ENCODE results near the gene MAPK14. TPM values are rescaled to one million over a fixed set of nuclear protein-coding genes. Genes with fewer than 3 reads are reported as not detected.

Gene MAPK14
- total and polyA plus RNA-seq, 2 donors (not counting 1 experiment from before 2014, with no cell fraction given): 55.9 to 57.8 TPM

GRCh38 chr6:36064770-36065396 lies 37.3 kb downstream of the MAPK14 start:
- no peaks in the 10 kb centered on the region for H4K20me1 ChIP-seq (ENCODE audit: control insufficient read depth, extremely low read depth, insufficient read depth, low read length)

DNA sequence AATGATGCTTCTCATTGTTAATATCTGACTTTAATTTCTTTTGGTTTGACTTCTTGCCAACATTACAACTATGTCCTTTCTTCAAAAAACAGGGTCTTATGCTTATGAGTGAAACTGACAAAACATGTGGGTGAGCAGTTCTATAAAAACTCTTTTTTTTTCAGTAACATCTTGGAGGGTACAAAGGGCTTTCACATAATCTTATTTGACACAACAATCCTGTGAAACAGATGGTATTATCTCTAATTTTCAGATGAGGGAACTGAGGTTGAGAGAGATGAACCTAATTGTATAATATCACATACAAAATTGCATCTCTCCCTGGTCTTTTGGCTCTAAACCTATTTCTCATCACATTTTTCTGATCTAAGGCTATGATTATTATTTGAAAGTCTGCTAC lies 38.3 kb downstream of the MAPK14 start:
- H3K4me3 ChIP-seq (replicated peaks in 1 of 4; ENCODE audit: control extremely low read depth in 1 of 4, insufficient read depth in 1 of 4, low read depth in 3 of 4, low read length in 4 of 4): no peak overlapping the region
- no peaks in the 10 kb centered on the region for H3K4me1 ChIP-seq (ENCODE audit: control insufficient read depth, extremely low read depth, insufficient read depth, low read length)
- no peak overlapping the region for H2AFZ ChIP-seq (ENCODE audit: low read length)
- no peak overlapping the region for H3K4me2 ChIP-seq (ENCODE audit: extremely low read depth, insufficient read depth, low read length)
- no peak overlapping the region for H3K27ac ChIP-seq (ENCODE audit: insufficient read depth, low read length)
- H3K9ac ChIP-seq (ENCODE audit: insufficient read depth, low read length): no peak overlapping the region
- TF ChIP-seq, protein P1, sequence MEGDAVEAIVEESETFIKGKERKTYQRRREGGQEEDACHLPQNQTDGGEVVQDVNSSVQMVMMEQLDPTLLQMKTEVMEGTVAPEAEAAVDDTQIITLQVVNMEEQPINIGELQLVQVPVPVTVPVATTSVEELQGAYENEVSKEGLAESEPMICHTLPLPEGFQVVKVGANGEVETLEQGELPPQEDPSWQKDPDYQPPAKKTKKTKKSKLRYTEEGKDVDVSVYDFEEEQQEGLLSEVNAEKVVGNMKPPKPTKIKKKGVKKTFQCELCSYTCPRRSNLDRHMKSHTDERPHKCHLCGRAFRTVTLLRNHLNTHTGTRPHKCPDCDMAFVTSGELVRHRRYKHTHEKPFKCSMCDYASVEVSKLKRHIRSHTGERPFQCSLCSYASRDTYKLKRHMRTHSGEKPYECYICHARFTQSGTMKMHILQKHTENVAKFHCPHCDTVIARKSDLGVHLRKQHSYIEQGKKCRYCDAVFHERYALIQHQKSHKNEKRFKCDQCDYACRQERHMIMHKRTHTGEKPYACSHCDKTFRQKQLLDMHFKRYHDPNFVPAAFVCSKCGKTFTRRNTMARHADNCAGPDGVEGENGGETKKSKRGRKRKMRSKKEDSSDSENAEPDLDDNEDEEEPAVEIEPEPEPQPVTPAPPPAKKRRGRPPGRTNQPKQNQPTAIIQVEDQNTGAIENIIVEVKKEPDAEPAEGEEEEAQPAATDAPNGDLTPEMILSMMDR (conservative IDR thresholded peaks at IDR 0.05 in 1 of 2, IDR thresholded peaks at IDR 0.05 in 1 of 2; ENCODE audit: low read depth in 1 of 2, low read length in 2 of 2): no peak
- TF ChIP-seq EZH2 (IDR thresholded peaks at IDR 0.05; ENCODE audit: low read length, missing control alignments): no peak
- H3K9me3 ChIP-seq (ENCODE audit: control insufficient read depth, insufficient read depth, low read depth, low read length): no peaks in the 10 kb centered on the region
- no peak for DNase-seq (ENCODE audit: low read depth in 2 of 2)
- no peaks in the 10 kb centered on the region for H3K27me3 ChIP-seq (ENCODE audit: control insufficient read depth, insufficient read depth, low read length)
- H3K79me2 ChIP-seq (ENCODE audit: control insufficient read depth, insufficient read depth, low read length): peaks cover 55% of the 10 kb centered on the region
- H4K20me1 ChIP-seq (ENCODE audit: control insufficient read depth, extremely low read depth, insufficient read depth, low read length): no peaks in the 10 kb centered on the region
- no peaks in the 10 kb centered on the region for H3K36me3 ChIP-seq (ENCODE audit: control insufficient read depth, insufficient read depth, low read length)

More at GRCh38 chr6:36064770-36065396, 37.3 kb downstream of the MAPK14 start:
- Histone ChIP-seq H3K9ac (ENCODE audit: insufficient read depth, low read length) (no peak overlapping the region), H3K4me2 (ENCODE audit: extremely low read depth, insufficient read depth, low read length) (no peak overlapping the region), H3K4me3 (replicated peaks in 1 of 4; ENCODE audit: control extremely low read depth in 1 of 4, insufficient read depth in 1 of 4, low read depth in 3 of 4, low read length in 4 of 4) (no peak overlapping the region), H3K36me3 (ENCODE audit: control insufficient read depth, insufficient read depth, low read length) (no peaks in the 10 kb centered on the region), H3K4me1 (ENCODE audit: control insufficient read depth, extremely low read depth, insufficient read depth, low read length) (no peaks in the 10 kb centered on the region), H3K27me3 (ENCODE audit: control insufficient read depth, insufficient read depth, low read length) (no peaks in the 10 kb centered on the region), H3K9me3 (ENCODE audit: control insufficient read depth, insufficient read depth, low read depth, low read length) (no peaks in the 10 kb centered on the region), H3K27ac (ENCODE audit: insufficient read depth, low read length) (no peak overlapping the region), H2AFZ (ENCODE audit: low read length) (no peak overlapping the region), H3K79me2 (ENCODE audit: control insufficient read depth, insufficient read depth, low read length) (peaks cover 49% of the 10 kb centered on the region)
- TF ChIP-seq EZH2 (IDR thresholded peaks at IDR 0.05; ENCODE audit: low read length, missing control alignments): no peak
- TF ChIP-seq, protein P1 (conservative IDR thresholded peaks at IDR 0.05 in 1 of 2, IDR thresholded peaks at IDR 0.05 in 1 of 2; ENCODE audit: low read depth in 1 of 2, low read length in 2 of 2): no peak
- no peak for DNase-seq (ENCODE audit: low read depth in 2 of 2)

GRCh38 chr6:36066817-36067216 lies 39.2 kb downstream of the MAPK14 start:
- no peaks in the 10 kb centered on the region for H3K9me3 ChIP-seq (ENCODE audit: control insufficient read depth, insufficient read depth, low read depth, low read length)
- TF ChIP-seq, protein P1 (conservative IDR thresholded peaks at IDR 0.05 in 1 of 2, IDR thresholded peaks at IDR 0.05 in 1 of 2; ENCODE audit: low read depth in 1 of 2, low read length in 2 of 2): no peak
- TF ChIP-seq EZH2 (IDR thresholded peaks at IDR 0.05; ENCODE audit: low read length, missing control alignments): no peak
- no peak overlapping the region for H3K4me2 ChIP-seq (ENCODE audit: extremely low read depth, insufficient read depth, low read length)
- H2AFZ ChIP-seq (ENCODE audit: low read length): no peak overlapping the region
- H3K9ac ChIP-seq (ENCODE audit: insufficient read depth, low read length): no peak overlapping the region
- H3K36me3 ChIP-seq (ENCODE audit: control insufficient read depth, insufficient read depth, low read length): no peaks in the 10 kb centered on the region
- H3K27ac ChIP-seq (ENCODE audit: insufficient read depth, low read length): no peak overlapping the region
- H3K4me3 ChIP-seq (replicated peaks in 1 of 4; ENCODE audit: control extremely low read depth in 1 of 4, insufficient read depth in 1 of 4, low read depth in 3 of 4, low read length in 4 of 4): no peak overlapping the region
- H3K4me1 ChIP-seq (ENCODE audit: control insufficient read depth, extremely low read depth, insufficient read depth, low read length): no peaks in the 10 kb centered on the region
- no peaks in the 10 kb centered on the region for H4K20me1 ChIP-seq (ENCODE audit: control insufficient read depth, extremely low read depth, insufficient read depth, low read length)
- H3K27me3 ChIP-seq (ENCODE audit: control insufficient read depth, insufficient read depth, low read length): no peaks in the 10 kb centered on the region
- DNase-seq (ENCODE audit: low read depth in 2 of 2): no peak
- peaks cover 58% of the 10 kb centered on the region for H3K79me2 ChIP-seq (ENCODE audit: control insufficient read depth, insufficient read depth, low read length)

Measured in fibroblast of lung (primary cell).